Esophagus muscularis mucosa (tissue), 4 donors: Measurements from ENCODE around the gene ATP6V1B1. TPM values are rescaled to one million over a fixed set of nuclear protein-coding genes. Genes with fewer than 3 reads are reported as not detected.
A peak's percentile ranks its signal among the peaks of the same experiment; 100 is the strongest.

Source experiments
- DNase-seq: peaks from one replicate; pipeline ENCODE4 v3.0.0-alpha.2; 2017; ENCODE audit errors: extremely low spot score
- H3K27ac ChIP-seq, 4 donors: fragments of 200-600 bp; sonication (generic); replicated peaks in 1 of 4; 1 replicate in 3 of 4; 2 replicates in 1 of 4; pipeline ENCODE4 v1.5.1; 2016 to 2019; ENCODE audit warnings: mild to moderate bottlenecking in 1 of 4
- H3K27me3 ChIP-seq, 4 donors: fragments of 200-600 bp; sonication (generic); one replicate each; pipeline versions ENCODE4 v1.5.1 to v1.6.0; 2016 to 2019
- H3K36me3 ChIP-seq, 4 donors: fragments of 200-600 bp; sonication (generic); one replicate each; pipeline ENCODE4 v1.5.1; 2016 to 2019
- H3K4me1 ChIP-seq, 4 donors: fragments of 200-600 bp; sonication (generic); one replicate each; pipeline ENCODE4 v1.5.1; 2016 to 2019
- H3K4me3 ChIP-seq, 4 donors: fragments of 200-600 bp; sonication (generic); 1 replicate in 2 of 4; 2 replicates in 2 of 4; pipeline ENCODE4 v1.5.1; 2016 to 2019; ENCODE audit warnings: mild to moderate bottlenecking in 4 of 4, moderate library complexity in 1 of 4
- H3K9me3 ChIP-seq, 4 donors: fragments of 200-600 bp; sonication (generic); 1 replicate in 3 of 4; 2 replicates in 1 of 4; pipeline ENCODE4 v1.5.1; 2016 to 2019
- CTCF ChIP-seq, 3 experiments: fragments of 200-600 bp in 2 of 3; fragments of 450-650 bp in 1 of 3; sonication (generic) in 2 of 3; IDR thresholded peaks; one replicate each; pipeline ENCODE4 v1.5.1; 2017 to 2019; ENCODE audit warnings: antibody characterized with exemption in 3 of 3, mild to moderate bottlenecking in 2 of 3, moderate library complexity in 1 of 3
- EP300 ChIP-seq: sonication (generic); formaldehyde crosslinking; IDR thresholded peaks from one replicate; pipeline ENCODE4 v1.6.1; 2017; ENCODE audit warnings: antibody characterized with exemption
- POLR2A ChIP-seq: fragments of 450-650 bp; IDR thresholded peaks from one replicate; pipeline ENCODE4 v1.6.1; 2017; ENCODE audit warnings: antibody characterized with exemption, moderate library complexity, mild to moderate bottlenecking, low read depth
- POLR2AphosphoS5 ChIP-seq, 2 donors: sonication (generic); formaldehyde crosslinking; IDR thresholded peaks; one replicate each; pipeline ENCODE4 v1.6.1; 2017; ENCODE audit warnings: antibody characterized with exemption in 2 of 2
- WGBS: methylation state at CpG from one replicate; pipeline ENCODE4 v1.1.5; 2018; 5-methylcytosine and 5-hydroxymethylcytosine counted together
- intact Hi-C: fragments of 100-400 bp; cut with DNase I; formaldehyde crosslinking; loops from one replicate; pipeline ENCODE4 v1.15.1; 2023
- total RNA-seq, 4 donors: library from RNA; depleted of rRNA; stranded (reverse); fragments of >200 nt; gene quantifications; one replicate each; pipeline versions ENCODE4 v1.1.0 to v1.2.1, GENCODE V29; 2016

The ATP6V1B1 gene
- total RNA-seq, 4 donors from 2014 or later: 0.83 to 1.6 TPM; not detected in 2

DNA sequence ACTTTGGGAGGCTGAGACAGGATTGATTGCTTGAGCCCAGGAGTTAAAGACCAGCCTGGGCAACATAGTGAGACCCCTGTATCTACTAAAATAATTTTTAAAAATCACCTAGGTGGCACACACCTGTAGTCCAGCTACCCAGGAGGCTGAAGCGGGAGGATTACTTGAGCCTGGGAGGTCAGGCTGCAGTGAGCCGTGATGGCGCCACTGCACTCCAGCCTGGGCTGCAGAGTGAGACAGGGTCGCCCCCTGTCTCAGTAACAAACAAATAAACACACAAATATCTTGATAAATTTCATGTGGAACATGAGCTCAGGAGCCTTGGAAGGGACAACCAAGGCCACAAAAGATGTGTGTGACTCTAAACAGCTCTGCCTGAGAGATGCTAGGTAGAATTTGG, 31.0 kb downstream of the ATP6V1B1 start:
- peaks cover 6 to 13% (median 10%) of the 10 kb centered on the region in 4 donors for H3K4me1 ChIP-seq
- TF ChIP-seq POLR2AphosphoS5 (IDR thresholded peaks at IDR 0.05) (no peak), EP300 (no peak), CTCF (IDR thresholded peaks at IDR 0.05) (no peak), POLR2A (no peak)
- intact Hi-C loops: no loop called here
- peaks cover 0 to 39% (median 3%) of the 10 kb centered on the region in 4 donors for H3K27me3 ChIP-seq
- H3K36me3 ChIP-seq: no peaks in the 10 kb centered on the region
- H3K4me3 ChIP-seq: no peak overlapping the region
- peak; percentile 78 for DNase-seq
- no peak overlapping the region for H3K27ac ChIP-seq
- WGBS: 72% methylated on average over 4 of the region's 4 CpGs
- no peaks in the 10 kb centered on the region for H3K9me3 ChIP-seq

- intact Hi-C loops: no loop called here
- no peak overlapping the region for H3K4me3 ChIP-seq
- peaks cover 0 to 35% (median 3%) of the 10 kb centered on the region in 4 donors for H3K27me3 ChIP-seq
- TF ChIP-seq POLR2A: no peak
- no peak for TF ChIP-seq EP300
- no peak for TF ChIP-seq CTCF (IDR thresholded peaks at IDR 0.05)
- no peak for TF ChIP-seq POLR2AphosphoS5 (IDR thresholded peaks at IDR 0.05)
- H3K36me3 ChIP-seq: no peaks in the 10 kb centered on the region
- H3K27ac ChIP-seq: no peak overlapping the region
- no peaks in the 10 kb centered on the region for H3K9me3 ChIP-seq
- WGBS: 76% methylated on average over 4 of the region's 4 CpGs
- H3K4me1 ChIP-seq: peaks cover 6 to 13% (median 10%) of the 10 kb centered on the region in 4 donors
- DNase-seq: peak; percentile 60
Observed at GRCh38 chr2:70967189-70967588, 31.5 kb downstream of the ATP6V1B1 start.

- intact Hi-C loops: no loop called here
- no peaks in the 10 kb centered on the region for H3K27me3 ChIP-seq
- peak; percentile 55 for DNase-seq
Observed at GRCh38 chr2:70974592-70974991, 38.9 kb downstream of the ATP6V1B1 start.

DNA sequence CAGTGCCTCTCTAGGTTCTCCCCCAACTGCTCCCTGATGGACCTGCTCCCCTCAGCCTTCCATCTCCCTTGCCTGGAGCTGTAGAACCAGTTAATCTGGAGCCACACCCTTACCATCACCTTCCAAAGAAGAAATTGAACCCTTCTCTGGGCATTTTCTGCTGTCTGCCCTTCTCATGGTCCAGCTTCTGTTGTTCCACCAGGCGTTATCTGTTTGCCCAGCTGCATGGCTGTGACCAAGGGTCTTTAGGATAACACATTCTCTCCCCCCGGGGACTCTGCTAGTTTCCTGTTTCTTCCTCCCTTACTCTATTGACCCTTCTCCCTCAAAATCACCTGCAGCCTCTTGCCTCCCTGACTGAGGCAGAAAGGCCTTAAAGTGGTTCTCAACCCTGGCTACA, 39.5 kb downstream of the ATP6V1B1 start:
- DNase-seq: peak; percentile 66
- Histone ChIP-seq H3K27ac (no peak overlapping the region), H3K27me3 (no peaks in the 10 kb centered on the region), H3K9me3 (no peaks in the 10 kb centered on the region), H3K4me1 (peaks cover 15 to 32% (median 25%) of the 10 kb centered on the region in 4 donors), H3K36me3 (no peaks in the 10 kb centered on the region), H3K4me3 (no peak overlapping the region)
- WGBS: 89% methylated on average over 2 of the region's 2 CpGs
- intact Hi-C loops: no loop called here
- TF ChIP-seq POLR2A (no peak), EP300 (no peak), POLR2AphosphoS5 (IDR thresholded peaks at IDR 0.05) (no peak), CTCF (IDR thresholded peaks at IDR 0.05) (no peak)

More at GRCh38 chr2:70974592-70974991, 38.9 kb downstream of the ATP6V1B1 start:
- 93% methylated on average over 3 of the region's 3 CpGs for WGBS
- no peaks in the 10 kb centered on the region for H3K36me3 ChIP-seq
- no peak overlapping the region for H3K4me3 ChIP-seq
- TF ChIP-seq EP300 (no peak), POLR2AphosphoS5 (IDR thresholded peaks at IDR 0.05) (no peak), CTCF (IDR thresholded peaks at IDR 0.05) (no peak), POLR2A (no peak)
- H3K4me1 ChIP-seq: peaks cover 15 to 31% (median 25%) of the 10 kb centered on the region in 4 donors
- H3K27ac ChIP-seq: no peak overlapping the region
- H3K9me3 ChIP-seq: no peaks in the 10 kb centered on the region

DNA sequence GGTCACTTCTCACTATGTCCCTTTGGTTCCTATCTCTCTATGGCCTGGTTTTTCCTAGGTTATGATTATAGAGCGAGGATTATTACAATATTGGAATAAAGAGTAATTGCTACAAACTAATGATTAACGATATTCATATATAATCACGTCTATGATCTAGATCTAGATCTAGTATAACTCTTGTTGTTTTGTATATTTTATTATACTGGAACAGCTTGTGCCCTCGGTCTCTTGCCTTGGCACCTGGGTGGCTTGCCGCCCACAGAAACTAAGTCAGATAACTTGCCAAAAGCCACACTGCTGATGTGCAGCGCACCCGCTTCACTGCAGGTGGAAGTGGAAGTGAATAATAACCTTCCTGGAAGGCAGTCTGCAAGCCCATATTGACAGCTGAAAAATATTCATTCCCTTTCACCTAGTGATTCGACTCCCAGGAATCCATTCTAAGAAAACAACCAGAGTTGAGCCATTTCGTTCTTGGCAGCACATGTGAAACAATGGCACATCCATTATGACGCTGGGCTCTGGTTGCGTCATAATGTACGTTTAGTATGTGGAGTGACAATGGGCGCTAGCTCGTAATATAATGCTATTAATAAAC, 42.0 kb downstream of the ATP6V1B1 start:
- WGBS: 38% methylated on average over 14 of the region's 14 CpGs
- H3K4me1 ChIP-seq: peaks cover 15 to 32% (median 25%) of the 10 kb centered on the region in 4 donors
- H3K36me3 ChIP-seq: peaks cover 0 to 7% (median 1%) of the 10 kb centered on the region in 4 donors
- peak overlapping the region; percentile 80 to 93 (median 88) for H3K27ac ChIP-seq
- peak; percentile 90 for DNase-seq
- TF ChIP-seq CTCF (IDR thresholded peaks at IDR 0.05) (no peak), POLR2A (no peak), EP300 (no peak), POLR2AphosphoS5 (IDR thresholded peaks at IDR 0.05) (peak; percentile 50 to 80)
- H3K4me3 ChIP-seq: peak overlapping the region; percentile 54 to 69 (median 61)
- no peaks in the 10 kb centered on the region for H3K9me3 ChIP-seq
- intact Hi-C loops: no loop called here
- H3K27me3 ChIP-seq: no peaks in the 10 kb centered on the region
